WTC11 (cell line): ENCODE data around the gene C1orf159. TPM values are rescaled to one million over a fixed set of nuclear protein-coding genes. Genes with fewer than 3 reads are reported as not detected.

ENCODE experiments used
- ATAC-seq: fragments of 200-7000 bp; cut with Tn5 transposase; 2 replicates; pipeline ENCODE4 v1.10.0; 2021; ENCODE audit warnings: mild to moderate bottlenecking, moderate library complexity
- CTCF ChIA-PET: fragments of 300-600 bp; sonication (Branson Sonifier 250); formaldehyde crosslinking; loops from one replicate; lab custom pipeline; 2021; ENCODE audit warnings: antibody characterized with exemption; lab: Charles Lee
- POLR2A ChIA-PET: fragments of 350-600 bp; sonication (Branson Sonifier 250); formaldehyde crosslinking; loops from one replicate; lab custom pipeline; 2021; ENCODE audit warnings: antibody characterized with exemption; lab: Charles Lee
- DNase-seq: peaks from one replicate; pipeline ENCODE4 v3.0.0; 2021; ENCODE audit warnings: low spot score
- H3K27ac Mint-ChIP-seq: 2 replicates; pipeline ENCODE4 v1.8.0; 2021; ENCODE audit warnings: mixed read lengths
- H3K27me3 Mint-ChIP-seq: 2 replicates; pipeline ENCODE4 v1.8.0; 2021; ENCODE audit warnings: low read depth, mild to moderate bottlenecking, moderate library complexity, mixed read lengths
- H3K36me3 Mint-ChIP-seq: 2 replicates; pipeline ENCODE4 v1.8.0; 2021; ENCODE audit warnings: mixed read lengths
- H3K4me1 Mint-ChIP-seq: 2 replicates; pipeline ENCODE4 v1.8.0; 2022; ENCODE audit warnings: mixed read lengths
- H3K4me3 Mint-ChIP-seq: 2 replicates; pipeline ENCODE4 v1.8.0; 2021; ENCODE audit warnings: mild to moderate bottlenecking, moderate library complexity, mixed read lengths
- H3K9me3 Mint-ChIP-seq: 2 replicates; pipeline ENCODE4 v1.8.0; 2021; ENCODE audit warnings: mixed read lengths
- FOXJ3 ChIP-seq: sonication (generic); formaldehyde crosslinking; IDR thresholded peaks from 2 replicates; pipeline ENCODE4 v1.9.0; 2021; ENCODE audit warnings: missing genetic modification reagents, mild to moderate bottlenecking, borderline replicate concordance
- JAZF1 ChIP-seq: fragments of 250-450 bp; sonication (Bioruptor Pico); IDR thresholded peaks from 2 replicates; pipeline ENCODE4 v1.9.0; 2021; ENCODE audit warnings: moderate library complexity, mild to moderate bottlenecking, inconsistent platforms
- JUN ChIP-seq: sonication (generic); formaldehyde crosslinking; IDR thresholded peaks from 2 replicates; pipeline ENCODE4 v1.8.0; 2023; ENCODE audit warnings: mild to moderate bottlenecking, missing genetic modification reagents
- KAT7 ChIP-seq: sonication (generic); formaldehyde crosslinking; IDR thresholded peaks from 2 replicates; pipeline ENCODE4 v1.8.1; 2023; ENCODE audit warnings: missing genetic modification reagents, mild to moderate bottlenecking, borderline replicate concordance
- NFE2L1 ChIP-seq: sonication (generic); formaldehyde crosslinking; IDR thresholded peaks from 2 replicates; pipeline ENCODE4 v1.8.1; 2023; ENCODE audit warnings: missing genetic modification reagents
- NR2C2 ChIP-seq: sonication (generic); formaldehyde crosslinking; IDR thresholded peaks from 2 replicates; pipeline ENCODE4 v1.8.0; 2022; ENCODE audit warnings: mild to moderate bottlenecking, missing genetic modification reagents
- NR3C1 ChIP-seq: sonication (generic); formaldehyde crosslinking; conservative IDR thresholded peaks from 2 replicates; pipeline ENCODE4 v1.8.1; 2023; ENCODE audit warnings: low read depth, mild to moderate bottlenecking, missing genetic modification reagents
- TEAD1 ChIP-seq: sonication (generic); formaldehyde crosslinking; IDR thresholded peaks from 2 replicates; pipeline ENCODE4 v1.8.0; 2022; ENCODE audit warnings: mild to moderate bottlenecking, missing genetic modification reagents
- ZNF121 ChIP-seq: sonication (generic); formaldehyde crosslinking; IDR thresholded peaks from 2 replicates; pipeline ENCODE4 v1.8.0; 2023; ENCODE audit warnings: missing genetic modification reagents
- total RNA-seq: library from RNA; stranded (reverse); gene quantifications from 3 replicates; pipeline ENCODE4 v1.2.3, GENCODE V29; 2021
- TF ChIP-seq, protein P1 (sequence below): fragments of 250-450 bp; sonication (Bioruptor Pico); conservative IDR thresholded peaks from 2 replicates; pipeline ENCODE4 v1.9.0; 2021; ENCODE audit warnings: mild to moderate bottlenecking
- TF ChIP-seq, protein P2 (sequence below): sonication (generic); formaldehyde crosslinking; IDR thresholded peaks from 2 replicates; pipeline ENCODE4 v1.8.1; 2023; ENCODE audit warnings: mild to moderate bottlenecking, missing genetic modification reagents, borderline replicate concordance
- TF ChIP-seq, protein P3 (sequence below): sonication (generic); formaldehyde crosslinking; IDR thresholded peaks from 2 replicates; pipeline ENCODE4 v1.8.1; 2022; ENCODE audit warnings: low read depth, mild to moderate bottlenecking, moderate library complexity, missing genetic modification reagents, borderline replicate concordance
- TF ChIP-seq, protein P4 (sequence below): sonication (generic); formaldehyde crosslinking; conservative IDR thresholded peaks from 2 replicates; pipeline ENCODE4 v1.8.1; 2022; ENCODE audit warnings: mild to moderate bottlenecking, missing genetic modification reagents
- TF ChIP-seq, protein P5 (sequence below): sonication (generic); formaldehyde crosslinking; IDR thresholded peaks from 2 replicates; pipeline ENCODE4 v1.8.0; 2022; ENCODE audit warnings: mild to moderate bottlenecking, missing genetic modification reagents
- TF ChIP-seq, protein P6 (sequence below): sonication (generic); formaldehyde crosslinking; IDR thresholded peaks from 2 replicates; pipeline ENCODE4 v1.8.1; 2022; ENCODE audit warnings: mild to moderate bottlenecking, missing genetic modification reagents, moderate library complexity, borderline replicate concordance

C1orf159 gene
- total RNA-seq, 1 experiment from 2014 or later: 17.8 TPM

DNA sequence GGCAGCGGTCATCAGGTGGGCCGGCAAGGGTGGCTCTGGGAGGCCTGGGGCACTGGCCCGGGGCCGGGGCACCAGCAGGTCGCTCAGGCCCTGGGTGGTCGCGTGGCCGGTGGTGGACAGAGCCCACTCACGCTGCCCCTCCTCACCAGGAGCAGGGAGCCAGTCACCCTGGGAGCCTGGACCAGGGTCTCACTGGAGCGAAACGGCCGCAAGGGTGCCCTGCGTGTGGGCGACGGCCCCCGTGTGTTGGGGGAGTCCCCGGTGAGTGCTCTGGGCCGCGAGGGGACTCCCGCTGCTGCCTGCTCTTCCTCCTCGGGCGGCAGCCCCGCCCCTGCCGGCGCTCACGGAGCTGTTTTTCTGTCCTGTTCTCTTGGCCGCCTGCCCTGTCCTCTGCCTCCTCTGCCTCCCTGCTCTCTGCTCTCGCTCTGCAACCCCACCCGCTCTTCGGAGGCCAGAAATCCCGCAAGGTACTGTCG, 65.3 kb downstream of the C1orf159 start:
- TF ChIP-seq, protein P1, sequence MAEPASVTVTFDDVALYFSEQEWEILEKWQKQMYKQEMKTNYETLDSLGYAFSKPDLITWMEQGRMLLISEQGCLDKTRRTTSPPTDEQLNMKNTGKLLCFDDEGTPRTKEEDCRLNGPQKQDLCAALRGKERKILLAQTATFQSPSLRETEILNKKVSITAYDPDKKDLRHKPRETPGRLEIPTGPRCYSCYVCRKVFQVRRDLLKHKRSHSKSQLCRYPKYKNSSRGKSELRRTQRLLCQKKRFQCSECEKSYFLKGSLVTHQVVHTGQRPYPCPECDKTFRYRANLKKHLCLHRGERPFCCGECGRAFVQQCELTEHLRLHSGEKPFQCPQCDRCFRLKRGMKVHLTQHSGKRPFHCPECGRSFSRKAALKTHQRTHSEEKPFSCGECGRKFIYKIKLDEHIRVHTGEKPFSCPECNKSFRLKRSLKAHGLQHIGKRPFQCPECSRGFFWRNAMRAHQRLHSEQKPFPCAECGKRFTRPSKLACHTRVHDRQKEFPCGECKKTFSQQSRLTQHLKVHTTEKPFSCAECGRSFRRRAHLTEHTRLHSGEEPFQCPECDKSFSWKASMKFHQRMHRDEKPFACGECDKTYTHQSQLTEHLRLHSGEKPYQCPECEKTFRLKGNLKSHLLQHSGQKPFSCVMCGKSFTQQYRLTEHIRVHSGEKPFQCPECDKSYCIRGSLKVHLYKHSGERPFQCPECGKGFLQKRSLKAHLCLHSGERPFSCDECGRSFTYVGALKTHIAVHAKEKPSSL (CRISPR knock-in tag): no peak
- TF ChIP-seq, protein P2, sequence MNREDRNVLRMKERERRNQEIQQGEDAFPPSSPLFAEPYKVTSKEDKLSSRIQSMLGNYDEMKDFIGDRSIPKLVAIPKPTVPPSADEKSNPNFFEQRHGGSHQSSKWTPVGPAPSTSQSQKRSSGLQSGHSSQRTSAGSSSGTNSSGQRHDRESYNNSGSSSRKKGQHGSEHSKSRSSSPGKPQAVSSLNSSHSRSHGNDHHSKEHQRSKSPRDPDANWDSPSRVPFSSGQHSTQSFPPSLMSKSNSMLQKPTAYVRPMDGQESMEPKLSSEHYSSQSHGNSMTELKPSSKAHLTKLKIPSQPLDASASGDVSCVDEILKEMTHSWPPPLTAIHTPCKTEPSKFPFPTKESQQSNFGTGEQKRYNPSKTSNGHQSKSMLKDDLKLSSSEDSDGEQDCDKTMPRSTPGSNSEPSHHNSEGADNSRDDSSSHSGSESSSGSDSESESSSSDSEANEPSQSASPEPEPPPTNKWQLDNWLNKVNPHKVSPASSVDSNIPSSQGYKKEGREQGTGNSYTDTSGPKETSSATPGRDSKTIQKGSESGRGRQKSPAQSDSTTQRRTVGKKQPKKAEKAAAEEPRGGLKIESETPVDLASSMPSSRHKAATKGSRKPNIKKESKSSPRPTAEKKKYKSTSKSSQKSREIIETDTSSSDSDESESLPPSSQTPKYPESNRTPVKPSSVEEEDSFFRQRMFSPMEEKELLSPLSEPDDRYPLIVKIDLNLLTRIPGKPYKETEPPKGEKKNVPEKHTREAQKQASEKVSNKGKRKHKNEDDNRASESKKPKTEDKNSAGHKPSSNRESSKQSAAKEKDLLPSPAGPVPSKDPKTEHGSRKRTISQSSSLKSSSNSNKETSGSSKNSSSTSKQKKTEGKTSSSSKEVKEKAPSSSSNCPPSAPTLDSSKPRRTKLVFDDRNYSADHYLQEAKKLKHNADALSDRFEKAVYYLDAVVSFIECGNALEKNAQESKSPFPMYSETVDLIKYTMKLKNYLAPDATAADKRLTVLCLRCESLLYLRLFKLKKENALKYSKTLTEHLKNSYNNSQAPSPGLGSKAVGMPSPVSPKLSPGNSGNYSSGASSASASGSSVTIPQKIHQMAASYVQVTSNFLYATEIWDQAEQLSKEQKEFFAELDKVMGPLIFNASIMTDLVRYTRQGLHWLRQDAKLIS (CRISPR knock-in tag): no peak
- no peak for TF ChIP-seq JAZF1 (CRISPR knock-in tag)
- no peak for TF ChIP-seq NFE2L1 (CRISPR knock-in tag)
- TF ChIP-seq, protein P3, sequence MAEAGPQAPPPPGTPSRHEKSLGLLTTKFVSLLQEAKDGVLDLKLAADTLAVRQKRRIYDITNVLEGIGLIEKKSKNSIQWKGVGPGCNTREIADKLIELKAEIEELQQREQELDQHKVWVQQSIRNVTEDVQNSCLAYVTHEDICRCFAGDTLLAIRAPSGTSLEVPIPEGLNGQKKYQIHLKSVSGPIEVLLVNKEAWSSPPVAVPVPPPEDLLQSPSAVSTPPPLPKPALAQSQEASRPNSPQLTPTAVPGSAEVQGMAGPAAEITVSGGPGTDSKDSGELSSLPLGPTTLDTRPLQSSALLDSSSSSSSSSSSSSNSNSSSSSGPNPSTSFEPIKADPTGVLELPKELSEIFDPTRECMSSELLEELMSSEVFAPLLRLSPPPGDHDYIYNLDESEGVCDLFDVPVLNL (CRISPR knock-in tag): no peak
- TF ChIP-seq KAT7 (CRISPR knock-in tag): no peak
- TF ChIP-seq NR3C1 (CRISPR knock-in tag): no peak
- TF ChIP-seq, protein P4, sequence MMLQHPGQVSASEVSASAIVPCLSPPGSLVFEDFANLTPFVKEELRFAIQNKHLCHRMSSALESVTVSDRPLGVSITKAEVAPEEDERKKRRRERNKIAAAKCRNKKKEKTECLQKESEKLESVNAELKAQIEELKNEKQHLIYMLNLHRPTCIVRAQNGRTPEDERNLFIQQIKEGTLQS: no peak
- TF ChIP-seq NR2C2 (CRISPR knock-in tag): no peak
- no peak for TF ChIP-seq TEAD1
- TF ChIP-seq ZNF121 (CRISPR knock-in tag): no peak
- TF ChIP-seq, protein P5, sequence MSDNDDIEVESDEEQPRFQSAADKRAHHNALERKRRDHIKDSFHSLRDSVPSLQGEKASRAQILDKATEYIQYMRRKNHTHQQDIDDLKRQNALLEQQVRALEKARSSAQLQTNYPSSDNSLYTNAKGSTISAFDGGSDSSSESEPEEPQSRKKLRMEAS (CRISPR knock-in tag): no peak
- TF ChIP-seq, protein P6, sequence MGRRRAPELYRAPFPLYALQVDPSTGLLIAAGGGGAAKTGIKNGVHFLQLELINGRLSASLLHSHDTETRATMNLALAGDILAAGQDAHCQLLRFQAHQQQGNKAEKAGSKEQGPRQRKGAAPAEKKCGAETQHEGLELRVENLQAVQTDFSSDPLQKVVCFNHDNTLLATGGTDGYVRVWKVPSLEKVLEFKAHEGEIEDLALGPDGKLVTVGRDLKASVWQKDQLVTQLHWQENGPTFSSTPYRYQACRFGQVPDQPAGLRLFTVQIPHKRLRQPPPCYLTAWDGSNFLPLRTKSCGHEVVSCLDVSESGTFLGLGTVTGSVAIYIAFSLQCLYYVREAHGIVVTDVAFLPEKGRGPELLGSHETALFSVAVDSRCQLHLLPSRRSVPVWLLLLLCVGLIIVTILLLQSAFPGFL (CRISPR knock-in tag): no peak
- TF ChIP-seq JUN (CRISPR knock-in tag): no peak
- no peak for TF ChIP-seq FOXJ3 (CRISPR knock-in tag)
- TF ChIP-seq, all 79 proteins: peak for 0
- Mint-ChIP-seq H3K9me3 (peaks cover 6% of the 10 kb centered on the region), H3K4me1 (no peaks in the 10 kb centered on the region), H3K27me3 (no peaks in the 10 kb centered on the region), H3K4me3 (no peak overlapping the region), H3K27ac (no peak overlapping the region), H3K36me3 (peaks cover 20% of the 10 kb centered on the region)
- no peak for DNase-seq
- CTCF ChIA-PET: interaction anchor here (0.7 to 2.0 kb wide), 4 partner anchors 13 to 106 kb away, joined by 3 to 7 read pairs (median 4); no protein-coding TSS in a partner anchor
- POLR2A ChIA-PET: interaction anchor here (0.7 kb wide), 1 partner anchor 10 kb away, joined by 3 read pairs; no protein-coding TSS in a partner anchor
- ATAC-seq: peak; percentile 11; the same call in 1 of the 2 replicates
